ENCODE measurements around the gene CHI3L2. TPM values are rescaled to one million over a fixed set of nuclear protein-coding genes. Genes with fewer than 3 reads are reported as not detected.

Gene CHI3L2
- polyA plus RNA-seq, 2 donors, result 0.28 to 0.49 TPM

DNA sequence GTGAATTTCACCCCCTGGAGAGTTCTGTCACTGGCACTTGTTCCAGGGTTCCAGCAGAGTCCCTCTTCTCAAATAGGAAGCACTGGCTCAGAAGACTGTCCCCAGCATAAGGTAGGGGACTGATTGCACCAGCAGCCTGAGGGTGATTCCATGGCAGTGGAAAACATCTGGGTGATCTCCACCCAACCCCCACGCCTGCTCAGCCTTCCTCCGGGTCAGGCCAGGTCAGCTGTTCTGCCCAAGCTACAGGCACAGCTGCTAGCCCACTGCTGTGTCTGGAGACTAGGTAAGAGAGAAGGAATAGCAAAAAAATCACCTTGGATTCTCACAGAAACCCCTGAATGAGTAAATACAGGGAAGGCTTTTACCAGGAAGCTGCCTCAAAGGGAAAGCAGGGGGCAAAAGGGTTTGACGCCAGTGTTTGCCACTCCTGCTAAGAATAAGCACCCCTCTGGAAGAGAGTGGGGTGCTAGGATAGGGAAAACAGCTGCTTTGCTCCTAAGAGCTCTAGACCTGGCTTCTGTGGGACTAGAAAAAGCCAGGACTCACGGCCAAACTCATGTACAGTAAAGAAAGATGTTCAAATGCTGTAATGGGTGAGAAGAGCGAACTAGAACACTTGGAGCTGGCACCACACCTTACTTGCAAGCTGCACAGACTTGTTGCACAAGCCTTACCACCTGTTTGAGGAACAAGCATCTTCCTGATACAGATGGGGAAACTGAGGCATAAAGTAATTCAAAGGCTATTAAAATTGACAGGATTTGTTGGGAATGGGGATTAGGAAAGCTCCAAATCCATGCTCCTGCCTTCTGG, 26.0 kb upstream of the CHI3L2 start:
- H3K27ac ChIP-seq (ENCODE audit: low read depth in 2 of 2, low read length in 1 of 2), result peak overlapping the region; percentile 85 to 92
- no peaks in the 10 kb centered on the region for H3K27me3 ChIP-seq (ENCODE audit: control insufficient read depth in 1 of 2, insufficient read depth in 2 of 2, low read length in 2 of 2)
- H3K4me3 ChIP-seq (ENCODE audit: low read depth in 1 of 2, low read length in 2 of 2), result peak overlapping the region in 1 of 2 donors; percentile 24
- WGBS, 2 donors, result 51 to 54% methylated on average over 5 of the region's 5 CpGs
- no peaks in the 10 kb centered on the region for H3K9me3 ChIP-seq (ENCODE audit: control insufficient read depth in 2 of 2, insufficient read depth in 1 of 2, low read depth in 1 of 2, low read length in 1 of 2)
- H3K4me1 ChIP-seq (ENCODE audit: control insufficient read depth in 2 of 2, insufficient read depth in 2 of 2, low read length in 1 of 2), result peaks cover 2 to 11% of the 10 kb centered on the region in 2 donors
- H3K36me3 ChIP-seq (ENCODE audit: control insufficient read depth in 2 of 2, insufficient read depth in 2 of 2, low read length in 1 of 2), result peaks cover 0 to 8% of the 10 kb centered on the region in 2 donors

DNA sequence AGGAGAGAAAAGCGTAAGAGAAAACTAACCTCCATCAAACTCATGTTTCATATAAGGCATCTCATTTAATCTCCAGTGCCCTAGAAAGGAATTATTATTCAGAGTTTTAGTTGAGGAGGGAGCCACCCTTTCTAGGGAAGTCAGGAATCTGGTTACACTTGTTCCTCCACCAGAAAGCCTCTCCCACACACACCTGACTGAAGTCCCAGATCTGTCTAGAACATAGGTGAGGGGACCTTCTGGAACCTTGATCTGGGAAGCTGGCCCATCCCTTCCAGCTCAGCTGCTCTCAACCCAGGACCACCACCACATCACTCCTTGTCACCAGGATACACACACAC, 25.2 kb upstream of the CHI3L2 start:
- H3K9me3 ChIP-seq (ENCODE audit: control insufficient read depth in 2 of 2, insufficient read depth in 1 of 2, low read depth in 1 of 2, low read length in 1 of 2), result no peaks in the 10 kb centered on the region
- H3K27me3 ChIP-seq (ENCODE audit: control insufficient read depth in 1 of 2, insufficient read depth in 2 of 2, low read length in 2 of 2), result no peaks in the 10 kb centered on the region
- H3K36me3 ChIP-seq (ENCODE audit: control insufficient read depth in 2 of 2, insufficient read depth in 2 of 2, low read length in 1 of 2), result peaks cover 0 to 8% of the 10 kb centered on the region in 2 donors
- H3K4me1 ChIP-seq (ENCODE audit: control insufficient read depth in 2 of 2, insufficient read depth in 2 of 2, low read length in 1 of 2), result peaks cover 2 to 11% of the 10 kb centered on the region in 2 donors
- peak overlapping the region in 1 of 2 donors; percentile 83 for H3K4me3 ChIP-seq (ENCODE audit: low read depth in 1 of 2, low read length in 2 of 2)
- WGBS, 2 donors, result 74 to 76% methylated on average over 1 of the region's 1 CpG
- peak overlapping the region; percentile 97 for H3K27ac ChIP-seq (ENCODE audit: low read depth in 2 of 2, low read length in 1 of 2)

DNA sequence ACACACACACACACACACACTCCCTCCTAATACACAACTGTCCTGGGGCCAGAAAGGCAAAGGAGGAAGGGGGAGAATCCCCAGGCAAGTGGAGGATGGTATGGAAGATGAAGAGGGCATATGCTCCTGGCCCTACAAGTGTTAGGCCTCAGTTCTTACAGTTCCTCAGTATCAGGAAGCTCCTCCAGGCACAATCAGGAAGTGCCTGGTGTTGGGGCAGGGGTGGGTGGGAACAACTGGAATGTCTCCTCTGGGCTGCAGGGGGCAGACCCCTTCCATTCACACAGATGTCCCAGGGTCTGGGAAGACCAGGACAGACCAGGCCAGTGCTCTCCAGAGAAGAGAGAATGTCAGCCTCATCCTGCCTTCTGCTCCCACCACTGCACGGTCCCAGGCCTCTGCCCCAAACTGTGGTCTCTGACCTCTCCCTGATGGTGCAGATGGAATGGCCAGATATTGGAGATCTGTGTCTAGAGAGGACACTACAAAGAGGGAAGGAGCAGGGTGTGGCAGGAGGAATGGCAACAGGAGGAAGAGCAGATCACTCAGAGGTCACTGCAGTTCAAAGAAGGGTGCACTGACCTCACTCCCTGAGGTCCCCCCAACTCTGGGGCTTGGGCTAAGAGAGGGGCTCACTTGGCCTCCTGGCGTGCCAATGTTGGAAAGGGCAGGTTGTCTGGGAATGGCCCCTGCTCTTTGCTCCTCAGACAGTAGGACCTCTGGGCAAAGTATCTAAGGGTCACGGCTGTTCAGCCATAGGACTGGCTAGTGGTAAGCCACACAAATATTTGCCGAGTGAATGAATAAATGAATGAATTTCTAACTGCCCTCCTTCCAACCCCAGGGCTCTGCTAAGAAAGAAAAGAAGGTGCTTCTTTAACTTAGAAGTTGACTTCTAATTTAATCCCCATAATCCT, 24.5 kb upstream of the CHI3L2 start:
- Histone ChIP-seq H3K4me3 (ENCODE audit: low read depth in 1 of 2, low read length in 2 of 2) (peak overlapping the region; percentile 83), H3K27me3 (ENCODE audit: control insufficient read depth in 1 of 2, insufficient read depth in 2 of 2, low read length in 2 of 2) (no peaks in the 10 kb centered on the region), H3K4me1 (ENCODE audit: control insufficient read depth in 2 of 2, insufficient read depth in 2 of 2, low read length in 1 of 2) (peaks cover 2 to 11% of the 10 kb centered on the region in 2 donors), H3K36me3 (ENCODE audit: control insufficient read depth in 2 of 2, insufficient read depth in 2 of 2, low read length in 1 of 2) (peaks cover 0 to 6% of the 10 kb centered on the region in 2 donors), H3K27ac (ENCODE audit: low read depth in 2 of 2, low read length in 1 of 2) (peak overlapping the region; percentile 97), H3K9me3 (ENCODE audit: control insufficient read depth in 2 of 2, insufficient read depth in 1 of 2, low read depth in 1 of 2, low read length in 1 of 2) (no peaks in the 10 kb centered on the region)
- 39 to 64% methylated on average over 4 of the region's 4 CpGs for WGBS, 2 donors

DNA sequence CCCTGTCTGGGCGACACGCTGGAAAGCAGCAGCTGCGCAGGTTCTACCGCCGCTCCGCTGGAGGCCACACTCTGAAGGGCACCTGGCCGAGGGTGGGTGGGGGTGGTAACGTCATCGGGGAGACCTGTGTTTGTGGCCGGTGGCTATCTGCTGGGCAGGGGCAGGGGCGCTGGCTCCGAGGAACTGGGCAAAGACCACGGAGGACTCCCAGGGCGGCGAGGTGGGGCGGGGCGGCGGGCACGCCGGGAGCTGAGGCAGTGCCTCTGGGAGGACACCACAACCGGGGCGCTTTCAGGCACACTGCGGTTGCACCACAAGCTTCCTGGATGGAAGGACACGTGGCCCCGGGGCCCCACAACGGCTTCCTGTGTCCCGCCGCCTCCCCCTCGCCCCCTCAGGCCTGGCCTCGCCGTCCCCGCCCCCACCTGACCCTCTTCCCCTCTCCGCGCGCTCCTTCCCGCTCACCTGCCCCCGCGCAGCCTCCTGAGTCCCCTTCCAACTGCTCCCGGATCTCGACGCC, 23.8 kb upstream of the CHI3L2 start:
- peak overlapping the region; percentile 97 for H3K27ac ChIP-seq (ENCODE audit: low read depth in 2 of 2, low read length in 1 of 2)
- no peaks in the 10 kb centered on the region for H3K27me3 ChIP-seq (ENCODE audit: control insufficient read depth in 1 of 2, insufficient read depth in 2 of 2, low read length in 2 of 2)
- WGBS, 2 donors, result 5 to 7% methylated on average over 23 to 41 of the region's 41 CpGs
- no peaks in the 10 kb centered on the region for H3K36me3 ChIP-seq (ENCODE audit: control insufficient read depth in 2 of 2, insufficient read depth in 2 of 2, low read length in 1 of 2)
- no peaks in the 10 kb centered on the region for H3K9me3 ChIP-seq (ENCODE audit: control insufficient read depth in 2 of 2, insufficient read depth in 1 of 2, low read depth in 1 of 2, low read length in 1 of 2)
- H3K4me1 ChIP-seq (ENCODE audit: control insufficient read depth in 2 of 2, insufficient read depth in 2 of 2, low read length in 1 of 2), result peaks cover 2 to 11% of the 10 kb centered on the region in 2 donors
- peak overlapping the region; percentile 83 for H3K4me3 ChIP-seq (ENCODE audit: low read depth in 1 of 2, low read length in 2 of 2)

DNA sequence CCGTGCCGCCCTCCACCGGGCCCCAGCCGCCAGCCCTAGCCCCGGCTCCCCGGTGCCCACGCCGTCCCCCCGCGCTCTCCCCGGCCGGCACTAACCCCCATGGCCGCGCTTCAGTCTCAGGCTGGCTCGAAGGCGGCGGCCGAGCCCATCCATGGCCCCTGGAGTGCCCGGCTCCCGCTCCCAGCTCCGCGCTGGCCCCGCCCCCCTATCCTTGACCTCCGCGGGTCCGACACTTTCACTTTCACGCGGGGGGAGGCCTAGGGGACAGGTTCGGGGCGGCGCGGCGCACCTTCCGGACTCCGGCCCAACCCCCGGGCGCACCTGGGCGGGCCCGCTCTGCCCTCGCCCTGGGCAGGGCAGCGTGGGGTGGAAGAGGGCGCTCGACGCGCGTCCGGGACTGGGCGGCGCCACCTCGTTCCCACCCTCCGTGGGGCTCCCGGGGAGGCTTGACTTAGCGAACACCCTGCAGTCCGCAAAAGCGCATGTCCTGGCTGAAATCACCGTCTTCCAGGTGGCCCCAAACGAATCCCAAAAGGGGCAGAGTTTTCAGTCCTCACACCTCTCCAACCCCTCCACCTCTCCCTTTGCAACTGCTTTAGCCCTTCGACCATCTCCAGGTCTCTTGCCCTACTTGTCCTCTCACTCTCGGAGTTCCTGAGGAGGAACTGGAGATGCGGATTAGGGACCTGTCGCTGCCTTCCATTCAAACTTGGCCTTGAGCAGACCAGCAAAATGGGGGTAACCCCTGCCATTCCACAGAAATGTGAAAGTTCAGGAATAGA, 23.1 kb upstream of the CHI3L2 start:
- Histone ChIP-seq H3K27me3 (ENCODE audit: control insufficient read depth in 1 of 2, insufficient read depth in 2 of 2, low read length in 2 of 2) (no peaks in the 10 kb centered on the region), H3K36me3 (ENCODE audit: control insufficient read depth in 2 of 2, insufficient read depth in 2 of 2, low read length in 1 of 2) (no peaks in the 10 kb centered on the region), H3K4me3 (ENCODE audit: low read depth in 1 of 2, low read length in 2 of 2) (peak overlapping the region; percentile 83), H3K4me1 (ENCODE audit: control insufficient read depth in 2 of 2, insufficient read depth in 2 of 2, low read length in 1 of 2) (peaks cover 2 to 11% of the 10 kb centered on the region in 2 donors), H3K9me3 (ENCODE audit: control insufficient read depth in 2 of 2, insufficient read depth in 1 of 2, low read depth in 1 of 2, low read length in 1 of 2) (no peaks in the 10 kb centered on the region), H3K27ac (ENCODE audit: low read depth in 2 of 2, low read length in 1 of 2) (peak overlapping the region; percentile 97)
- WGBS, 2 donors, result 3 to 4% methylated on average over 58 to 61 of the region's 61 CpGs

DNA sequence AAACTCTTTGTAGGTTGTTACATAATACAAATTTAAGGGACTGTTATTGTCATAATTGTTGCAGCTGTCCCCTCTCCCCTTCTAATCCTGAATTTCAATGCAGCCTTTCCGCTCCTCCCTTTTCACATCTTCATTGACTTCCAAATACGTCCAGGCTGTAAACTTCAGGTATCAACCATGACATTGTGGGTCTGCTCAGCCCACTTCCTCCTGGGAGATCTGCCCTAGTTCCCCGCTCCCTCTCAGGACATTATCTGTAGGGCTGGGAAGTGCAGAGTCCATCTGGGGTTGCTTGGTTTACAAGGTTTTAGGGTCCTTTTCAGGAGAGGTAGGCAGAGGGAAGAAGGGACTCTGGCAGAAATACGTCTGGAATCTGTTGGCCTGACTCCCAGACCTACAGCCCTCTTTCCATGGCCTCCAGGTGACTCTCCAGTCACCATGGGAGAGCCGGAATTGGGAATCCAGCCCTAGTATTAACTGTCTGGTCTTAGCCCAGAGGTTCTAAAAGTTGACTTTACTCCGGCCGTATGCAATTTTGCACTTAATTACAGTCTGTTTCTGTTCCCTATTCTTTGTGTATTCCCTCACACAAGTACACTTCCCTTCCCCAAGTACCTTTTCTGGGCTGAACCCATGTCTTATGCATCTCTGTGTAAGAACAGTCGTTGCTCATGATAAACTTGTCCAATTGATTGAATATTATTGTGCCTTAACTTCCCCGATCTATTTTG, 22.4 kb upstream of the CHI3L2 start:
- H3K27ac ChIP-seq (ENCODE audit: low read depth in 2 of 2, low read length in 1 of 2), result peak overlapping the region; percentile 97
- no peaks in the 10 kb centered on the region for H3K27me3 ChIP-seq (ENCODE audit: control insufficient read depth in 1 of 2, insufficient read depth in 2 of 2, low read length in 2 of 2)
- H3K9me3 ChIP-seq (ENCODE audit: control insufficient read depth in 2 of 2, insufficient read depth in 1 of 2, low read depth in 1 of 2, low read length in 1 of 2), result no peaks in the 10 kb centered on the region
- no peaks in the 10 kb centered on the region for H3K36me3 ChIP-seq (ENCODE audit: control insufficient read depth in 2 of 2, insufficient read depth in 2 of 2, low read length in 1 of 2)
- H3K4me1 ChIP-seq (ENCODE audit: control insufficient read depth in 2 of 2, insufficient read depth in 2 of 2, low read length in 1 of 2), result peaks cover 2 to 11% of the 10 kb centered on the region in 2 donors
- no peak overlapping the region for H3K4me3 ChIP-seq (ENCODE audit: low read depth in 1 of 2, low read length in 2 of 2)
- WGBS, 2 donors, result 58 to 61% methylated on average over 9 of the region's 9 CpGs

DNA sequence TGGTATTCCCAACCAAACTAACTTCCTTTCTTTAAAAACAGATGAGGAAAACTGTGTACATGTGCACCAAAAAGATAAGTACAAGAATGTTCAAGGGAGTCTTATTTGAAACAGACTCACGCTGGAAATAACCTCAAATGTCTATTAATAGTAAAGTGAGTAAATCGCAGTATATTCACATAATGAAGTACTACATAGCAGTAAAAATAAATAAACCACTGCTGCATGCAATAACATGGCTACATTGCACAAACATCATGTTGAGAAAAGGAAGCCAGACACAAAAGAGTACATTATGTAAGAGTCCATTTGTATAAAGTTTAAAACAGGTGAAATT, 21.8 kb upstream of the CHI3L2 start:
- Histone ChIP-seq H3K4me1 (ENCODE audit: control insufficient read depth in 2 of 2, insufficient read depth in 2 of 2, low read length in 1 of 2) (peaks cover 2 to 11% of the 10 kb centered on the region in 2 donors), H3K27me3 (ENCODE audit: control insufficient read depth in 1 of 2, insufficient read depth in 2 of 2, low read length in 2 of 2) (no peaks in the 10 kb centered on the region), H3K27ac (ENCODE audit: low read depth in 2 of 2, low read length in 1 of 2) (no peak overlapping the region), H3K9me3 (ENCODE audit: control insufficient read depth in 2 of 2, insufficient read depth in 1 of 2, low read depth in 1 of 2, low read length in 1 of 2) (no peaks in the 10 kb centered on the region), H3K4me3 (ENCODE audit: low read depth in 1 of 2, low read length in 2 of 2) (no peak overlapping the region), H3K36me3 (ENCODE audit: control insufficient read depth in 2 of 2, insufficient read depth in 2 of 2, low read length in 1 of 2) (no peaks in the 10 kb centered on the region)
- 55 to 58% methylated on average over 2 of the region's 2 CpGs for WGBS, 2 donors

DNA sequence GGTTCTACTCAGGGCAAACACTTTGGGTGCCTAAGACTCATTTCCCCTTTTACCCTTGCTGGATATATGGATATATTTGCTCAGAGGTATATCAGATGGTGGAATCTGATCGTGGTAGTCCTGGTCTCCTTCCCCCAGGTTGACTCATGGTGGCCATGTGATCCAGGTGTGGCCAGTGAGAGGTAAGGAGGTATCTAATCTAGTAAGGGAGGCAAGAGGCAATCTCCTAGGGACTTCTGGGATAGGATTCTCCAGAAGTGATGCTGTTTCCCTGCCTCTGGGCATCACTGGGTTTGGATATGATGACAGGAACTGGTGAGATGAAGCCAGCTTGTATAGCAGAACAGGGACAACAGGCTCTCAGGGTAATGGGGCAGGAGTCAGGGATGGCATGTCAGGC, 18.6 kb upstream of the CHI3L2 start:
- WGBS, 2 donors, result 36 to 39% methylated on average over 1 of the region's 1 CpG
- Histone ChIP-seq H3K36me3 (ENCODE audit: control insufficient read depth in 2 of 2, insufficient read depth in 2 of 2, low read length in 1 of 2) (no peaks in the 10 kb centered on the region), H3K4me3 (ENCODE audit: low read depth in 1 of 2, low read length in 2 of 2) (no peak overlapping the region), H3K9me3 (ENCODE audit: control insufficient read depth in 2 of 2, insufficient read depth in 1 of 2, low read depth in 1 of 2, low read length in 1 of 2) (no peaks in the 10 kb centered on the region), H3K27ac (ENCODE audit: low read depth in 2 of 2, low read length in 1 of 2) (no peak overlapping the region), H3K27me3 (ENCODE audit: control insufficient read depth in 1 of 2, insufficient read depth in 2 of 2, low read length in 2 of 2) (no peaks in the 10 kb centered on the region), H3K4me1 (ENCODE audit: control insufficient read depth in 2 of 2, insufficient read depth in 2 of 2, low read length in 1 of 2) (peaks cover 0 to 7% of the 10 kb centered on the region in 2 donors)
